NCI-H1694 (cell line): Measurements from ENCODE around the gene ZNF467.

ENCODE experiments used
- DNase-seq: peaks from one replicate; lab custom pipeline; 2025; lab: John Stamatoyannopoulos, UW

The ZNF467 gene

DNA sequence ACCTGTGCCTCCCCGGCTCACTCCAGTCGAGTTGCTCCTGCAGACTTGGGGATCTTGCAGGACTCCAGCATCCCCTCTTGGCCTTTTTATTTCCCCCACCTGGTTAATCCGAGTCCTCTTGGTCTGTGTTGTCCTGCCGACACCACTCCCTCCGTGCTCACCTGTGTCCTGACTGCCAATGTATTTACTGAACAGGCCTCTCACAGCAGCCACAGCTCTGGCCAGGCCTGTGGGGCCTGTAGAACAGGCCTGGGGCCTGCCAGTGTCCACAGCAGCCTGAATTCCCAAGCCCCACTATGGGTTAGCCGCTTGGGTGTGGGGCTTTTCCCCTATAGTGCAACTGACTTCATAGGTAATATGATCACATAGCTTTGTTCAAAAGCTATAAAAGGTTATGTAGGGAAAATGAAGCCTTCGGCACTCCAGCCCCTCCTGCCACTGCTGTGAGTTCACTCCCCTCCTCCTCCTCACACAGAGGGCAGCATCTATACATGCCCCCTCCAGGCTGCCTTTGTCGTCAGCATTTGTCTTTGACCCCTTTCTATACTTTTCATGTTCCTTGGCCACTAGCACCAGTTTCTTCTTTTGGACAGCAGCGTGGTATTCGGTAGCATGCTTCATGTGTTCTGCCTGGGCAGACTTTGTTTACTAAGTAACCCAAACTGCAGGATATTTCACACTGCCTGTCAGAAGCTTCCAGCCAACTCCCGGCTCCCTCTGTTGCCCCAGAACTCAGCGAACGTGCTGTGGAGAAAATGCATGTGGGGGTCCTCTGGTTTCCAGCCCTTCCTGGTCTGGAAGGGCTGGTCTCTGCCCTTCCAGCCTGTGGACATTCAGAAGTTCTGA lies 46.1 kb downstream of the ZNF467 start:
- no peak for DNase-seq

DNA sequence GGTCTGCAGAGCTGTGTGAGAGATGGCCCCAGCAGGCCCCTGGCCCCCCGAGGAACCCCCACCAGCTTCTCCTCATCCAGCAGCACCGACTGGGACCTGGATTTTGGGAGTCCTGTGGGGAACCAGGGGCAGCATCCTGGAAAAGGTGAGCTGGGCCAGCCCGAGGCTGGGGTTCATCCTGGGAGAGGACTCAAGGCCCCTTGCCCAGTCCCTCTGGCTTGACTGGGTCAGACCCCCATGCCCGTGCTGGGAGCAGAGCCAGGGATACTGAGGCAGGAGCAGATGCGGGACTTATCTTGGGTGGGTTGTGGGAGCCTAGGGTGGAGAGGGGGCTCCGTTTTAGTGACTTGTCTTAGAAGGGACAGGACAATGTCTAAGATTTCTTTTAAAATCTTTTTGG lies 47.5 kb downstream of the ZNF467 start:
- DNase-seq = no peak

DNA sequence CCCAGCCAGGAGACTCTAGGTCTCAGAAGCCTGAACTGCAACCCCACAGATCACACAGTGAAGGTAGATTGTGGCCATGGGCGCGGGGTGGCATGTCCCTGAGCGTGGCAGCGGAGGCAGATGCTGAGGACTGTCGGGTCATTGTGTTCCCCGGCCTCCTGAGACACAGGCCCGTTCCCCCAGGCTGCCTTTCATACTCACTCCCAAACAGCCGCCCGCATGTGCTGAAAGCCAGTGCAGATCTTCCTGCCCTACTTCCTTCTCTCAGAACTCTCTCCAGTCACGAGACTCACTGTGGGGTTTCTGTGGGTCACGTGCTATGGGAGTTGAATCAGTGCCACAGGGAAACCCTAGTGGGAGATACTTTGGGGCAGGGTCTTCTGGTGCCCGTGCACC lies 48.0 kb downstream of the ZNF467 start:
- DNase-seq = no peak

DNA sequence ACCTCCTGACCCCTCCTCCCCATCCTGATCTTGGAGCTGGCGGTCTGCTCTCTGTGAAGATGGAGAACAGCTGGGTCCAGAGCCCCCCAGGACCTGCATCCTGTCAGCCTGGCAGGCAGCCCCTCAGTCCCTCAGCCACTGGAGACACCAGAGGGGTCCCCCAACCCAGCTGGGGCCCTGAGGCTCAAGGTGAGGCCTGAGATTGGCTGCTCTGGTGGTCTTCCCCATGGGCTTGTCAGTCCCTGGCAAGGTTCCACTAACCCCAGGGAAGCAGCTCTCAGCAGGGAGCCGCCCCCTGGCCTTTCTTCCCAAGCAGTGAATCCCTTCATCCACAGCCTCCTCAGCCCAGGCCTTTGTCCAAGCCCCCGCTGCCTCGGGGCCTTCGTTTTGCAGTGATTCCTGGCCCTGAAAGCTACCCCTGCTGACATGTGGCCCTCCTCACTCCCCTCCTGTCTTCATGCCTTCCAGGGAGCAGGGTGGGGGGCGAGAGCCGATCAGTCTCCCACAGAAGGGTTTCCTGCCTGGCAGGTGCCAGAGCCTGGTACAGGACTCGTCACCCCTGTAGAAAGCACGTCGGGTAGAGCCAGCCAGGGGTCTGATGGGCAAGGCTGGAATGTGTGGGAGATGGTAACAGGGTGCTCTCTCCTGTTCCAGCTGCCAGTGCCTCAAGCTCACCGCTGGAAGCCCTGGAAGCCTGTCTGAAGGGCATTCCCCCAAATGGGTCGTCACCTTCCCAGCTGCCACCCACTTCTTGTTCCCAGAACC lies 48.5 kb downstream of the ZNF467 start:
- DNase-seq = no peak

DNA sequence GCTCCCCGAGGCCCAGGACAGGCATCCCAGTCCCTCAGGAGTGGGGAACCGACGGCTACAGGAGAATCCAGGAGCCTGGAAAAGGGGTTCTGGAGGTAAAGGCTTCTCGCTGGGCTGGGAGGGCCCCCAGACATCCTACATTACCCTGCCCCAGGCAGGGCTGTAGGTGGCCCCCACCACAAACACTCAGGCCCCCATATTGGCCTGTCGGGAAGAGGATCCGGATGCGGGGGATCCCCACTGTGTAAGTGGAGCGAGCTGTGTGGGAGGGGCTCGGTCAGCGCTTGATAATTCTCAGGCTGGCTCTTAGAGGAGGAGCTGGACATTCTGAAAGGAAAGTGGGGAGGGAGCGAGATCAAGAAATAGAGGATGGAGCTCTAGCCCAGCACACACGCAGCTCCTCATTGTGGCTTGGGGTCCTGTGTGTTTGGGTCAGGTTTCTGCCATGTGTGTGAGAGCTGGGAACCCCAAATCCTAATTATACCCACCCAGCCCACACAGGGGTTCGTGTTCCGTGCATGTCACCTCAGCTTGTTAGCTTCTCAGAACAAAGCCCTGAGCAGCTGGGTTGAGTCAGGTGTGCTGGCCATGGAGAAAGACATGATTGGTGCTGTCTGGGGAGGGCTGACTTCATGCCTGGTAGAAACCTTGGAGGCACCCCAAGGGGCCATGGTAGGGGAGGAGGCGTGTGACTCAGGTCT lies 49.4 kb downstream of the ZNF467 start:
- no peak for DNase-seq

DNA sequence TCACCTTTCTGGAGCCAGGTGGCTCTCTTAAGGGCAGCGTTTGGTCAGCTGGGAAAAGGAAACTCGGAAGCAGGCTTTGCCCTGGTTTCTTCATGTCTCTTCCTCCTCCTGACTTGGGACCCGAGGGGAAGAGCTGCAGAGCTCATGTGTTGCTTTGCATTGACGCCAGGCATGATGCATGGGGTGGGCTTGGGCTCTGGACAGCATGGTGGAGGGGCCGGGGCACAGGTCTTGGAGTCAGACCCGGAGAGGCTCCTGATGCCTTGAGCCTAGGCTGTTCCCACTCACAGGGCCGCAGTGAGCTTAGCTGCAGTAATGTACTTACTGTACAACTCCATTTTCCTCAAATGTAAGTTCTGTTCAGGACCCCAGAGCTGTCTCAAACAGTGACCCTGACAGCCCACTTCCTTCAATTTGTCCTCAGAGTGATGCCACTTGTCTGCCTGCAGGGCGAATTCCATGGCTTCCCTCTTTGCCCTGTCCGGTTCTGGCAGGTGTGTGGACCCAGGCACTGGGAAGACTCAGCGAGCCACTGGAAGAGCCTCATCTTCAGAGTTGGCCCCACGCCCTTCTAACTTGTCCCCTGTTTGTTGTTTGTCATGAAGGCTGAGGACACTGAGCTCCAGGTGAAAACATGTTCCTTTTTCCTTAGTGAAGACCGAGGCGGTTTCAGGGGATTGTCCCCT lies 50.2 kb downstream of the ZNF467 start:
- DNase-seq = no peak

DNA sequence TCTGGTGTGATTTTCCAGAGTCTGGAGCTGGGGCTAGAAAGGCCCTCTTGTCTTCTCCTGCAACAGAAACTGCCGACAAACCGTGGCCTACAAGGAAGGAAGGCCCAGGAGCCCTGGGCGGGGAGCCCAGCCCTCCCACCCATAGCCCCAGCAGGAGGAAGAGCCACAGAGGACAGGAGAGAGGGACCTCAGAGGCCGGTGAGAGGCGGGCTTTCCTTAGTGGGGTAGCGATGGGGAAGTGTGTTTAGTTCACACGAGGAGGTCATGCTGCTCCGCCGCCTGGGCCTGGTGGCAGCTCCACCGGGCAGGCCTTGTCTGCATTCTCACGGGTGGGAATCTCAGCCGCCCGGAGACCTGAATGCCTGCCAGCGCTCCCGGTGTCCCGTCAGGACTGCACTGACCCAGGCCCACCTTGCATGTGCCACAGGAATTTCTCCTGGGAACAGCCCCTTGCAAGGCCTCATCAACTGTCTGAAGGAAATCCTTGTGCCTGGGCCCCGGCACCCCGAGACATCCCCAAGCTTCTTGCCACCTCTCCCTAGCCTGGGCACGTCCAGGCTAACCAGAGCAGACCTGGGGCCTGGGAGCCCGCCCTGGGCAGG lies 50.9 kb downstream of the ZNF467 start:
- no peak for DNase-seq

DNA sequence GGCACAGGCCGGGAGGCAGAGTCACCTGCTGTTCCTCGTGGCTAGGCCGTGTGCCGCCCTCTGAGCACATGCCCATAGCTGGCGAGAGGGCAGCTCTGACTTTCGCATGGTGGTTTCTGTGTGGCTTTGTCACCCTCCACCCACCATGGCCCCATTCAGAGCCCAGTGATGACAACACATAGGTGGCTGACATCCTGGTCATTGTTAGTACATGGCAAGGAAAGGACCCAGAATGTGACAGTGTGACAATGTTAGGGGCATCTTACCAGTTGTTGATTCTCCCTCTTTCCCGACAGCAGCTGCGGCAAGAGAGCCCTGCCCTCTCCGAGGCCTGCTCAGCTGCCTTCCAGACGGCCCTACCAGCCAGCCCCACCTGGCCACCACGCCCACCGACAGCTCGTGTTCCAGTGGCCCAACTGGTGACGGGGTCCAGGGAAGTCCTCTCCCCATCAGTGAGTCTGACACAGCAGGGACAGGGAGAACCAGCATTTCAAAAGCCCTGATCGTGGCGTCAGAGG lies 52.2 kb downstream of the ZNF467 start:
- DNase-seq = no peak

DNA sequence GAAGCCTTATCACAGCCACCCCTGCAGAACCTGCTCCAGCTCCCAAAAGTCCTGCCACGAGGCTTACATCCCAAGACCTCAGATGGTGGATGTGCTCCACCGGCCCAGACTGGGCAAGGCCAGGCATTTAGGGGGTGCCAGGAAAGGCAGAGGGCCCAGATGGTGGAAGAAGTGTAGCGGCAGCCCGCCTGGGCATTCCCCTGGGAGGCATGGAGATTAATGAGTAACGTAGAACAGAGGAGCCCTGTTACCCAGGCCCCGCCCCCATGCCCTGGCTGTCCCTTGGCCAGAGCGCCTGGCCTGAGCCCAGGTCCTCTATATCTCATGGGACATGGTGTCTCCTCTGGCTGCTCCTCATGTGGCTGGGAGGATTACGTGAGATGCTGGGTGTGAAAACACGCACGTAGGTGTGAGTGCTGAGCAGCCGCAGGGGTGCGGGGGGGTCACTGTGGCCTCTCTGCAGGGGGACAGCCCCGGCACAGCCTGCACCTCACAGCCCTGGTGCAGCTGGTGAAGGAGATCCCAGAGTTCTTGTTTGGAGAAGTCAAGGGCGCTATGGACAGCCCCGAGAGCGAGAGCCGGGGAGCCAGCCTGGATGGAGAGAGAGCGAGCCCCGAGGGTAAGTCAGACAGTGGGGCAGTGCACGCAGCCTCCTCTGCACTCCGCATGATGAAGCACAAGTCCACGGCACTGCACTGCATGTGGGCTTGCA lies 52.9 kb downstream of the ZNF467 start:
- peak; percentile 45 for DNase-seq

DNA sequence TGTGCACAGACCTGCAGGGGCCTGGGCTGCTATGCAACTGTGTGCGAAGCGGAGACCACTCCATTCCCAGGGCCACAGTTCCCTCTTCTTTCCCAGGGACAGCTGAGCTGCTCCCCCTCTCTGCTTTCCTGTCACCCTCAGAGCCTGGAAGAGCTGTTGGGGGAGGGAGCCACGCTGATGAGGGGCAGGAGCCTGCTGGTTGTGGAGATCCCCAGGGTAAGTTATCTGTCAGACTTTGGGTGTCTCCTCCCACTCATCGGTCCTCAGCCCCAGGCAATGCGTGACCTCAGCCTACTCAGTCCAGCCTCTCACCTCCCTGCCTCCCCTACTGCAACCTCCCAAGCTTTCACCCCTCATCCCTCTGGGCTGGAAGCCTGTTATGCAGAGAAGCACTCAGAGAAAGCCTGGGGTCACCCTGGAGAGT lies 53.5 kb downstream of the ZNF467 start:
- no peak for DNase-seq

DNA sequence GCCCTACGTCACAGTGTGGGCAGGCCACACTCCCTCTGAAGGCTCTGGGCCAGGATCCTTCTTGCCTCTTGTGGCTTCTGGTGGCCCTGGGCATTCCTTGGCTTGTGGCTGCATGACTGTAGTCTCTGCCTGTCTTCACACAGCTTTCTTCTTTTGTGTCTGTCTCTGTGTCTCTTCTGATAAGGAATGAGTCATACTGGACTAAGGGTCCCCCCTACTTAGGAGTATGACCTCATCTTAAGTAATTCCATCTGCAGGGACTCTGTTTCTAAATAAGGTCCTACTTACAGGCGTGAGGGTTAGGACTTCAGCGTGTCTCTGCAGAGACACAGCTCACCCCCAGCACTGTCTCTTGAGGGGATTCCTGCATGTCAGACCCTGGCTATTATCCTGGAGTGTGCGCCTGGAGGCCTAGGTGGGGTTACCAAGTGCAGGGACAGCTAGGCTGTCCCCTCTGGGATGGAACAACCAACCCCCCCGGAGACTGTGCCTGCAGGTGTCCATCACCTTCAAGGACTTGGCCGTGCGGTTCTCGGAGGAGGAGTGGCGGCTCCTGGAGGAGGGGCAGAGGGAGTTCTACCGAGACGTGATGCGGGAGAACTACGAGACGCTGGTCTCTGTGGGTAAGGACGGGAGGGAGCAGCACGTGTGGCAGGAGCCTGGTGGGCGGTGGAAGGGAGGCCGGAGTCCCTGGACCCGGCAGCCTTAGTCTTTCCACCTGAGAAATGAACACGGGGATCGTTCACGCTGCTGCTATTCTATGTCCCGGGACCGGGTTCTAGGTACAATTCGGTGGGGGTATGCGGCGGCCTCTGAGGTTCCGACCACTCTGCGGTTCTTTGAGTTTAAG lies 54.1 kb downstream of the ZNF467 start:
- DNase-seq = no peak

DNA sequence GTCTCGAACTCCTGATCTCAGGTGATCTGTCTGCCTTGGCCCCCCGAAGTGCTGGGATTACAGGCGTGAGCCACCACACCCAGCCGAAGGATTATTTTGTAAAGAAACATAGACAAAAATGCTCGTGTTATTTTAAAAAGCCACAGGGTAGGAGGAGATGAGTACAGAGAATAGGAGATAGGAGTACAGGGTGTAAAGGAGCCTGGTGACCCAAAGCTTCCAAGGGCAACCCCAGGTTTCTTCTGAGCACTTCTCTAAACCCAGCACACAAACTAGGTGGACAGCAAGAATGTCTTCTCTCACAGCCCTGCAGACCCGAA lies 54.7 kb downstream of the ZNF467 start:
- DNase-seq = no peak

DNA sequence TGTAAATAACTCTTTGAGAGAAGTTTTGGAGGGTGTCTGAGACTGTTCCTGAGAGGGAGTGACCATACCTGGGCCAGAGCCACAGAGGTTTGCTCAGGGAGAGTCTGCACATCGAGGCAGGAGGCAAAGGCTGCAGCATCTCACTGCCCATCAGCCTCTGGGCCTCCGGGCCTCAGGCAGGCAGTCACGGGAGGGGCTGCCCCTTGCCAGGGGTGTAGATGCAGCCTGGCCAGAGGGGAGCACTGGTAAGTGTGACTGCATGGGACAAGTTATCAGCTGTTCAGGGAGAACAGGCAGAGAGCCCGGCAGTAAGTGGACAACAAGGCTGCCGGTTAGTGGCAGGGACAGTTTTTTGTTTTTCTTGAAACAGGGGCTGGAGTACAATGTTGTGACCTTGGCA lies 55.9 kb downstream of the ZNF467 start:
- DNase-seq = no peak

DNA sequence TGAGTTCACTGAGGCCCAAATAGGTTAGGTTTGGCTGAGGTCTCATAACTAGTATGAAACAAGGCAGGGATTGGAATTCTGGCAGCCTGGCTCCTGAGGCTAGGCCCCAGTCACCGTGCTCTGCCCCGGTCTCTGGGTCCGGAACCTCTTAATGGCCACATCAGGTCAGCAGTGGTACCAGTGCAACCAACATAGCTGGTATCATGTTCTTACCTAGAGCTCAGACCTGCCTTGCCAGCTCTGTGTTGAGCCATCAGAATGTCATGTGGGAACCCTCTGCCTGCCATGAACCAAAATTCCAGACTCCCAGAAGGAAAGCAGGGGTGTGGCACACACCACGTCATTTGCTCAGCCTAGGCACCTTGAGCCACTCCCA lies 56.5 kb downstream of the ZNF467 start:
- no peak for DNase-seq

DNA sequence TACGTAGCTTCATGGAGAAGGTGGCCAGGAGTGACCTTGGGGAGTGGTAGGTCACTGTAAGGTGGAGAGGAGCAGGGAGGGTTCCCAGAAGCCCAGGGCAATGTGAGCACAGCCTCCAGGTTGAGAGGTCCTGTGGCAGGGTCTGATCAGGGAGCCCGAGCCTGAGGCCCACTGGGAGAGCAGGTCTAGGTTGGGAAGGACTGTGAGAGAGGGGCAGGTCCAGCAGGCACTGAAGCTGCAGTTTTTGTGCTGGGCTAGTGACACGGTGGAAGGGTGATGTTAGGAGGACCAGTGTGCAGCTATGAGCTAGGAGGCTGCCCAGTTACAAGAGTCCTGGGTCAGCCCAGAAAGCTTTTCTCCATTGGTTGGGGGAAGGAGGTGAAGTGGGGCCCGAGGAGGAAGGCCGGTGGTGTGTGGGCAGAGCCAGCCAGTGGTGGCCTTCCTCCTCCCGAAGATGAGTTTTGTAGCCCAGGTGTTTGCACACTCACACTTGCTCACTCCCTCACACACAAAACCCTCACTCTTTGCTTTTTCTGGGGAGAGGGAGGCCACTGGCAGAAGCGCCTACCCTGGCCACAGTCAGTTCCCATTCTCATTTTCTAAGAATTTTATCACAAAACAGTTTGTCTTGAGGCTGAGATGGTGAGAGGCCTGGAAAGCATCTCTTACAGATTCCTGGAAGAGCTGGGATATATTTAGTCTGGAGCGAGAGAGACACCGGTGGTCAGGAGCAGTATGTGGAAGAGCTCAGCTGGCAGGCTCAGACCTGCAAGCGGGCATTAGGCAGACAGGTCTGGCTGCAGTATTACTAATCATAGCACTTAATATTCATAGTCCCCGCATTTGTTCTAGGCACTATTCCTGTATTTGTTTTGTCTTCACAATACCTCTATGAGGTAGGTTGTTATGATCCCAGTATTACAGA lies 57.1 kb downstream of the ZNF467 start:
- DNase-seq = no peak

DNA sequence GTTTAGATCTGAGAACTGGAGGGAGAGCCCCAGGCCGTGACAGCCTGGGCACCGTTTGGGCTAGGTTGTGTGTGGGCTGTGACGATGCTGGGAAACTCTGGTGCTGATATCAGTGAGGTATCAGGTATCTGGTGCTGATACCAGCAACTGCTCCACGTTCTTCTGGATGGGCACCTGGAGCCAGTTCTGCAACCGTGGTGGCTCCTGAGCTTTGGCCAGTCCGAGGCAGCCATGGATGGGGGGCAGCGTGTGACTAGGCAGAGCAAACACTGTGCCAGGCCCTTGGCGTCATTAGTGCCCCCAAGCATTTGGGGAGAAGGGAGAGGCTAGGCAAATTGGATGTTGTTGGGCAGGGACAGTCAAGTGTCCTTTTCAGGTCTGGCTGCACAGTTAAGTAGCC lies 57.9 kb downstream of the ZNF467 start:
- DNase-seq = no peak

DNA sequence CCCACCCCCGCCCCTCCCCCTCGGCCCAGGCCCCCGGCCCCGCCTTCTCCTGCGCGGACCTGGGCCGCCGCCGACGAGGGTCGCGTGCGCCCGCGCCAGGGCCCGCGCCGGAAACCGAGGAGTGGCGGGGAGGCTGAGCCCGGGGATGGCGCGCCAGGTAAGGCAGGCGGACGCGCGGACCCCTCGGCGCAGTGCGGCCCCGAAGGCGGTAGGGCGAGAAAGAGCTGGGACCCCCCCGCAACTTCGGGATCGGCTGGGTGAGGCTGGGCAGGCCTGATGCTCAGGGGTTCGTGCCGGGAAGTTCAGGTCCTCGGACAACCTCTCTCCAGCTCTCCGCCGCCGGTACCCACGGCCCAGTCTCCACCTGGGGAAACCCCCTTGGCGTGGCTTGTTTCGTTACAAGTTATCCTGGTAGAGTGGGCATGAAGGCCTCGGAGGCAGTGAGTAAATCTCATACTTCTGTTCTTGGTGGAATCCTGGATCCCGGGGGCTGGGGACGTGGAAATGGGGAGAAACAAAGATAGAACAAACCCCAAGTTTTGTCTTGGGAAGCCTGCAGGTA lies 58.4 kb downstream of the ZNF467 start:
- no peak for DNase-seq
